Neural progenitor cell (in vitro differentiated cells): ENCODE measurements around the gene MAPK13. TPM values are rescaled to one million over a fixed set of nuclear protein-coding genes. Genes with fewer than 3 reads are reported as not detected.

Experiments used
- DNase-seq: peaks from one replicate; pipeline ENCODE4 v3.0.0-alpha.2; 2016; ENCODE audit warnings: low spot score
- H2AFZ ChIP-seq: fragments of 200-600 bp; sonication (generic); replicated peaks from 2 replicates; pipeline ENCODE4 v1.6.1; 2016; ENCODE audit warnings: antibody characterized with exemption
- H3F3A ChIP-seq: fragments of 200-600 bp; sonication (generic); 2 replicates; pipeline ENCODE4 v1.6.1; 2016; ENCODE audit warnings: antibody characterized with exemption, low read depth
- H3K27ac ChIP-seq: fragments of 200-600 bp; sonication (generic); 2 replicates; pipeline ENCODE4 v1.5.1; 2016; ENCODE audit warnings: mild to moderate bottlenecking
- H3K27me3 ChIP-seq: fragments of 200-600 bp; sonication (generic); 2 replicates; pipeline ENCODE4 v1.6.1; 2016; ENCODE audit warnings: mild to moderate bottlenecking, moderate library complexity
- H3K36me3 ChIP-seq: fragments of 200-600 bp; sonication (generic); 2 replicates; pipeline ENCODE4 v1.5.1; 2016
- H3K4me1 ChIP-seq: fragments of 200-600 bp; sonication (generic); 2 replicates; pipeline ENCODE4 v1.6.1; 2016; ENCODE audit warnings: mixed run types
- H3K4me2 ChIP-seq: fragments of 200-600 bp; sonication (generic); 2 replicates; pipeline ENCODE4 v1.6.1; 2016
- H3K4me3 ChIP-seq: fragments of 200-600 bp; sonication (generic); 2 replicates; pipeline ENCODE4 v1.5.1; 2016
- H3K79me2 ChIP-seq: fragments of 200-600 bp; sonication (generic); 2 replicates; pipeline ENCODE4 v1.6.1; 2016; ENCODE audit warnings: low read depth
- H3K9ac ChIP-seq: fragments of 200-600 bp; sonication (generic); 2 replicates; pipeline ENCODE4 v1.6.1; 2016
- H3K9me3 ChIP-seq: fragments of 200-600 bp; sonication (generic); 2 replicates; pipeline ENCODE4 v1.5.1; 2016; ENCODE audit warnings: low read depth
- H4K20me1 ChIP-seq: fragments of 200-600 bp; sonication (generic); 2 replicates; pipeline ENCODE4 v1.6.1; 2016; ENCODE audit warnings: low read depth
- H3K27ac Mint-ChIP-seq: 3 replicates; pipeline ENCODE4 v1.8.0; 2021; ENCODE audit warnings: mixed read lengths
- H3K27me3 Mint-ChIP-seq: 2 replicates; pipeline ENCODE4 v1.8.0; 2022; ENCODE audit warnings: low read depth, mild to moderate bottlenecking, inconsistent platforms, moderate library complexity, mixed read lengths; ENCODE audit not compliant: insufficient read depth
- H3K36me3 Mint-ChIP-seq: 3 replicates; pipeline ENCODE4 v1.8.0; 2021; ENCODE audit warnings: mixed read lengths
- H3K4me1 Mint-ChIP-seq: 3 replicates; pipeline ENCODE4 v1.8.0; 2021; ENCODE audit warnings: mixed read lengths
- H3K4me3 Mint-ChIP-seq: 3 replicates; pipeline ENCODE4 v1.8.0; 2021; ENCODE audit warnings: mild to moderate bottlenecking, moderate library complexity, mixed read lengths
- H3K9me3 Mint-ChIP-seq: 3 replicates; pipeline ENCODE4 v1.8.0; 2020; ENCODE audit warnings: mixed read lengths
- EZH2 ChIP-seq: fragments of 200-600 bp; sonication (generic); IDR thresholded peaks from 2 replicates; pipeline ENCODE4 v1.6.1; 2017; ENCODE audit warnings: antibody characterized with exemption, mild to moderate bottlenecking, moderate library complexity
- EZH2phosphoT487 ChIP-seq: fragments of 200-600 bp; sonication (generic); IDR thresholded peaks from 2 replicates; pipeline ENCODE4 v1.6.1; 2017; ENCODE audit warnings: antibody characterized with exemption
- total RNA-seq: library from RNA; depleted of rRNA; stranded (reverse); fragments of >200 nt; gene quantifications from 2 replicates; pipeline ENCODE4 v1.2.3, GENCODE V29; 2015; ENCODE audit warnings: low replicate concordance
- TF ChIP-seq, protein P1 (sequence below): fragments of 200-600 bp; sonication (generic); IDR thresholded peaks from 2 replicates; pipeline ENCODE4 v1.5.1; 2017; ENCODE audit warnings: antibody characterized with exemption, mild to moderate bottlenecking

Gene MAPK13
- total RNA-seq, 1 donor from 2014 or later: 0.13 TPM

- Histone ChIP-seq H3K4me1 (no peaks in the 10 kb centered on the region), H3K4me3 (no peak overlapping the region), H3K9ac (no peak overlapping the region), H4K20me1 (no peaks in the 10 kb centered on the region), H3K27me3 (no peaks in the 10 kb centered on the region), H3K79me2 (no peaks in the 10 kb centered on the region), H3K9me3 (peaks cover 6% of the 10 kb centered on the region), H3K27ac (no peak overlapping the region), H3K4me2 (no peak overlapping the region), H2AFZ (no peak overlapping the region), H3F3A (no peaks in the 10 kb centered on the region), H3K36me3 (no peaks in the 10 kb centered on the region)
- Mint-ChIP-seq H3K27ac (no peak overlapping the region), H3K4me1 (no peaks in the 10 kb centered on the region), H3K36me3 (no peaks in the 10 kb centered on the region), H3K27me3 (peaks cover 2% of the 10 kb centered on the region), H3K4me3 (no peak overlapping the region), H3K9me3 (peaks cover 15% of the 10 kb centered on the region)
- TF ChIP-seq EZH2 (no peak), EZH2phosphoT487 (no peak)
- TF ChIP-seq, protein P1, sequence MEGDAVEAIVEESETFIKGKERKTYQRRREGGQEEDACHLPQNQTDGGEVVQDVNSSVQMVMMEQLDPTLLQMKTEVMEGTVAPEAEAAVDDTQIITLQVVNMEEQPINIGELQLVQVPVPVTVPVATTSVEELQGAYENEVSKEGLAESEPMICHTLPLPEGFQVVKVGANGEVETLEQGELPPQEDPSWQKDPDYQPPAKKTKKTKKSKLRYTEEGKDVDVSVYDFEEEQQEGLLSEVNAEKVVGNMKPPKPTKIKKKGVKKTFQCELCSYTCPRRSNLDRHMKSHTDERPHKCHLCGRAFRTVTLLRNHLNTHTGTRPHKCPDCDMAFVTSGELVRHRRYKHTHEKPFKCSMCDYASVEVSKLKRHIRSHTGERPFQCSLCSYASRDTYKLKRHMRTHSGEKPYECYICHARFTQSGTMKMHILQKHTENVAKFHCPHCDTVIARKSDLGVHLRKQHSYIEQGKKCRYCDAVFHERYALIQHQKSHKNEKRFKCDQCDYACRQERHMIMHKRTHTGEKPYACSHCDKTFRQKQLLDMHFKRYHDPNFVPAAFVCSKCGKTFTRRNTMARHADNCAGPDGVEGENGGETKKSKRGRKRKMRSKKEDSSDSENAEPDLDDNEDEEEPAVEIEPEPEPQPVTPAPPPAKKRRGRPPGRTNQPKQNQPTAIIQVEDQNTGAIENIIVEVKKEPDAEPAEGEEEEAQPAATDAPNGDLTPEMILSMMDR: no peak
- no peak for DNase-seq
Observed at GRCh38 chr6:36154286-36154685, 24.0 kb downstream of the MAPK13 start.

- peaks cover 2% of the 10 kb centered on the region for H3K27me3 Mint-ChIP-seq
- Histone ChIP-seq H2AFZ (no peak overlapping the region), H3K27me3 (no peaks in the 10 kb centered on the region), H4K20me1 (no peaks in the 10 kb centered on the region), H3F3A (no peaks in the 10 kb centered on the region), H3K9ac (no peak overlapping the region), H3K36me3 (no peaks in the 10 kb centered on the region), H3K4me2 (no peak overlapping the region), H3K9me3 (peaks cover 6% of the 10 kb centered on the region), H3K4me3 (no peak overlapping the region), H3K27ac (no peak overlapping the region), H3K4me1 (no peaks in the 10 kb centered on the region), H3K79me2 (no peaks in the 10 kb centered on the region)
- peaks cover 15% of the 10 kb centered on the region for H3K9me3 Mint-ChIP-seq
- DNase-seq: no peak
- no peak overlapping the region for H3K4me3 Mint-ChIP-seq
- H3K27ac Mint-ChIP-seq: no peak overlapping the region
- TF ChIP-seq, protein P1: no peak
- TF ChIP-seq EZH2 (no peak), EZH2phosphoT487 (no peak)
- no peaks in the 10 kb centered on the region for H3K36me3 Mint-ChIP-seq
- no peaks in the 10 kb centered on the region for H3K4me1 Mint-ChIP-seq
Observed at GRCh38 chr6:36155662-36156061, 25.3 kb downstream of the MAPK13 start.

GRCh38 chr6:36160147-36160760 lies 29.9 kb downstream of the MAPK13 start:
- peaks cover 7% of the 10 kb centered on the region for H3K9me3 Mint-ChIP-seq
- H3K4me3 Mint-ChIP-seq: no peak overlapping the region
- Histone ChIP-seq H3K4me3 (no peak overlapping the region), H3K27ac (no peak overlapping the region), H3K27me3 (no peaks in the 10 kb centered on the region), H3K4me2 (no peak overlapping the region), H3K4me1 (no peaks in the 10 kb centered on the region), H2AFZ (no peak overlapping the region), H4K20me1 (no peaks in the 10 kb centered on the region), H3K79me2 (no peaks in the 10 kb centered on the region), H3F3A (no peaks in the 10 kb centered on the region), H3K9me3 (peaks cover 6% of the 10 kb centered on the region), H3K9ac (no peak overlapping the region), H3K36me3 (no peaks in the 10 kb centered on the region)
- no peaks in the 10 kb centered on the region for H3K27me3 Mint-ChIP-seq
- no peaks in the 10 kb centered on the region for H3K36me3 Mint-ChIP-seq
- H3K4me1 Mint-ChIP-seq: no peaks in the 10 kb centered on the region
- DNase-seq: no peak
- no peak overlapping the region for H3K27ac Mint-ChIP-seq
- TF ChIP-seq EZH2: no peak
- TF ChIP-seq, protein P1: no peak
- TF ChIP-seq EZH2phosphoT487: no peak
